ENCODE data around the gene YWHAG.
A peak's percentile ranks its signal among the peaks of the same experiment; 100 is the strongest.
"Not testable (repeated sequence)": the region's sequence is repeated elsewhere in the genome, so short reads cannot be mapped to it uniquely, and the experiment has no call there.

The YWHAG gene

GRCh38 chr7:76358481-76359110 is at the start of gene YWHAG:
Gene YWHAG (minus strand): TSS chr7:76358991. CDS start chr7:76358808, 183 bp downstream.
- no peak for TF ChIP-seq CTCF (IDR thresholded peaks at IDR 0.05; ENCODE audit: low read depth, low read length)
- H3K4me3 ChIP-seq (replicated peaks in 1 of 2; ENCODE audit: low read depth in 2 of 2, low read length in 2 of 2): peak within 1 kb of the TSS; percentile 96 to 97
- peak; percentile 91 to 95 for DNase-seq (ENCODE audit: low read depth in 2 of 2)

DNA sequence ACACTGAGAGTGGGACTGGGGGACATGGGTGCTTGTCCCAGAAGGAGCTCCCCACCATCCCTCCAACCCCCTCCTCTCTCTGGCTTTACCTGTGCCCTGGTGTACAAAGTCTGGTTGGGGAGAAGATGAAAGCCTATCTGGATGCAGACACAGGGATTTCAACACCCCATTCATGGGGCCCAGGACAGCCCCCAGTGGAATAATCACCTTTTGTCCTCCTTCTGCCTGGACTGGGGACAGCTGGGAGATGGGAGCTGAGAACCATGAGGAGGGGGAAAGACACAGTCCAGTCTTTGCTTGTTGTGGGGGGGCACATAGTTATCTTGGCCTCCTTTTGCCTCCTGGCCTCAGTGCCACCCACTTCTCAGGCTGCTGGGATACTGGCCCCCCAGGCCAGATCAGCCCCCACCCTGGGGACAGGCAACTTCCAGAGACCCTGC is 49.4 kb upstream of the YWHAG start:
- no peak for TF ChIP-seq CTCF (IDR thresholded peaks at IDR 0.05; ENCODE audit: low read depth, low read length)

DNA sequence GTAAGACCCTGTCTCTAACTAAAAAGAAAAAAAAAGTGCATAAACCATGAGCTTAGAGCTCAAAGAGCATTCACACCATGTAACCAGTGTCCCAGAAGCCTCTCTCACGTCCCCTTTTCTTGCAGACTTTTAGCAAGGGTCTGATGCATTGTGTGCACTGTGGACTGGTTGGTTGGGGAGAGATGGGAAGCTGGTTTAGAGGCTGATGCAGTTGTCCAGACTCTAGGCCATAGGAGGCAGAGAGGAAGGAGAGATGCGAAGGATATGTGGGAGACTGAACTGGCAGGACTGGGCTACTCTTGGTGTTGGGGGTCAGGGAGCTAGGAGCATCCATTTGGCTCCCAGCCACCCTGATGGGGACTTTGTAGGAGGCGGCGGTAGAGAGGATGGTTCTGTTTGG is 48.9 kb upstream of the YWHAG start:
- no peak for DNase-seq (ENCODE audit: low read depth in 2 of 2)
- no peak for TF ChIP-seq CTCF (IDR thresholded peaks at IDR 0.05; ENCODE audit: low read depth, low read length)
- H3K4me3 ChIP-seq (replicated peaks in 1 of 2; ENCODE audit: low read depth in 2 of 2, low read length in 2 of 2): no peak overlapping the region

More for the DNA sequence above, 49.4 kb upstream of the YWHAG start:
- H3K4me3 ChIP-seq (replicated peaks in 1 of 2; ENCODE audit: low read depth in 2 of 2, low read length in 2 of 2): no peak overlapping the region
- no peak for DNase-seq (ENCODE audit: low read depth in 2 of 2)

GRCh38 chr7:76405738-76406137 is 46.9 kb upstream of the YWHAG start:
- TF ChIP-seq CTCF (IDR thresholded peaks at IDR 0.05; ENCODE audit: low read depth, low read length): no peak
- no peak overlapping the region for H3K4me3 ChIP-seq (replicated peaks in 1 of 2; ENCODE audit: low read depth in 2 of 2, low read length in 2 of 2)
- no peak for DNase-seq (ENCODE audit: low read depth in 2 of 2)

GRCh38 chr7:76403780-76404494 is 45.1 kb upstream of the YWHAG start:
- DNase-seq (ENCODE audit: low read depth in 2 of 2): no peak
- no peak overlapping the region for H3K4me3 ChIP-seq (replicated peaks in 1 of 2; ENCODE audit: low read depth in 2 of 2, low read length in 2 of 2)
- no peak for TF ChIP-seq CTCF (IDR thresholded peaks at IDR 0.05; ENCODE audit: low read depth, low read length)

DNA sequence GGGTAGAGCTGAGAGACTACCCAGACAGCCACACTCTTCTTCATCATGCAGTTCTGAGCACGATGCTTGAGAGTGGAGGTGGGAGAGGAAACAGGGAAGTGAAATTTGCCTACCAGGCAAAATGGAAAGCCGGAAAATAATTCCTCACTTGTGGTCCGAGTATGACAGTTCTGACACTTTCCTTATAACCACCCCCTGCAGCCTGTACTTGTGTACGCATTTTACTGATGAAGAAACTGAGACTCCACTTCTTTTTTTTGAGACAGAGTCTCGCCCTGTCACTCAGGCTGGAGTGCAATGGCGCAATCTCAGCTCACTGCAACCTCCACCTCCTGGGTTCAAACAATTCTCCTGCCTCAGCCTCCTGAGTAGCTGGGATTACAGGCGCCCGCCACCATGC is 44.3 kb upstream of the YWHAG start:
- not testable (repeated sequence) for DNase-seq (ENCODE audit: low read depth in 2 of 2)

DNA sequence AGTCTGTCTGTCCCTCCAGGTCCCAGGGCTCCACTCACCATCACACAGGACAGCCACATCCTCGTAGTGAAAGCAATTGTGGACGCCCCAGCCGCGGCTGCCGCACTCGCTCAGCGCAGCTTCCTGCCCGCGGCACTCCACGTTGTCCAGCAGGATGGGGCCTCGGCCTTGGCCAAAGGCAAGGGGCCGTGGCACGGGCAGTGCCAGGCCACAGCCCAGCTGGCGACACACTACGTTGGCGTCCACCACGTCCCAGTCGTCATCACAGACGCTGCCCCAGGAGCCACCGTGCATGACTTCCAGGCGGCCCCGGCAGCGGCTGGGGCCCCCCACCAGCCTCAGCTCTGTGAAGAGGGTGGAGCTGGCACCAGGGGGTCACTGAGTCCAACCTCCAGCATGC is 41.5 kb upstream of the YWHAG start:
- H3K4me3 ChIP-seq (replicated peaks in 1 of 2; ENCODE audit: low read depth in 2 of 2, low read length in 2 of 2): no peak overlapping the region
- TF ChIP-seq CTCF (IDR thresholded peaks at IDR 0.05; ENCODE audit: low read depth, low read length): no peak
- no peak for DNase-seq (ENCODE audit: low read depth in 2 of 2)

More for the DNA sequence above, 44.3 kb upstream of the YWHAG start:
- not testable (repeated sequence) for H3K4me3 ChIP-seq (replicated peaks in 1 of 2; ENCODE audit: low read depth in 2 of 2, low read length in 2 of 2)
